Lung (tissue), 12 donors: Measurements from ENCODE around the gene ABCC5. TPM values are rescaled to one million over a fixed set of nuclear protein-coding genes. Genes with fewer than 3 reads are reported as not detected.
"Not testable (repeated sequence)": the region's sequence is repeated elsewhere in the genome, so short reads cannot be mapped to it uniquely, and the experiment has no call there.

Experiments used
- ATAC-seq: fragments of 200-7000 bp; cut with Tn5 transposase; one replicate; pipeline ENCODE4 v1.9.1; 2020; ENCODE audit warnings: moderate number of reproducible peaks; ENCODE audit not compliant: insufficient read depth, low FRiP score
- DNase-seq, 3 donors: peaks; one replicate each; pipeline ENCODE4 v3.0.0-alpha.2; 2013 to 2017
- H3K27ac ChIP-seq, 2 donors: one replicate each; pipeline ENCODE4 v1.5.1; 2013; ENCODE audit warnings: mild to moderate bottlenecking in 2 of 2, moderate library complexity in 2 of 2, control low read depth in 1 of 2, inconsistent platforms in 1 of 2, low read depth in 1 of 2, low read length in 1 of 2
- H3K27me3 ChIP-seq, 3 donors: one replicate each; pipeline ENCODE4 v1.5.1; 2013; ENCODE audit warnings: low read length in 2 of 3; ENCODE audit not compliant: control insufficient read depth in 3 of 3, insufficient read depth in 3 of 3
- H3K36me3 ChIP-seq, 4 donors: one replicate each; pipeline ENCODE4 v1.5.1; 2013; ENCODE audit warnings: low read length in 4 of 4, mild to moderate bottlenecking in 1 of 4, moderate library complexity in 1 of 4; ENCODE audit not compliant: control insufficient read depth in 4 of 4, insufficient read depth in 4 of 4
- H3K4me1 ChIP-seq, 5 donors: one replicate each; pipeline ENCODE4 v1.5.1; 2013; ENCODE audit warnings: low read length in 5 of 5, mild to moderate bottlenecking in 2 of 5, moderate library complexity in 1 of 5; ENCODE audit not compliant: control insufficient read depth in 5 of 5, insufficient read depth in 5 of 5
- H3K4me3 ChIP-seq: one replicate; pipeline ENCODE4 v1.5.1; 2013; ENCODE audit warnings: mild to moderate bottlenecking, control low read depth, moderate library complexity
- H3K9ac ChIP-seq, 2 donors: one replicate each; pipeline ENCODE4 v1.5.1; 2013; ENCODE audit warnings: low read length in 2 of 2, control low read depth in 1 of 2; ENCODE audit not compliant: insufficient read depth in 1 of 2
- H3K9me3 ChIP-seq, 4 donors: one replicate each; pipeline ENCODE4 v1.5.1; 2013; ENCODE audit warnings: low read length in 3 of 4, mild to moderate bottlenecking in 1 of 4, moderate library complexity in 1 of 4; ENCODE audit not compliant: control insufficient read depth in 4 of 4, insufficient read depth in 3 of 4
- WGBS, 2 donors: extraction: QIAGEN DNeasy Blood & Tissue Kit; methylation state at CpG; one replicate each; pipeline ENCODE4 v1.1.7; 2013; 5-methylcytosine and 5-hydroxymethylcytosine counted together
- polyA plus RNA-seq, 2 donors: library from polyadenylated mRNA; stranded (reverse); fragments of 200-250 nt; gene quantifications; one replicate each; pipeline ENCODE4 v1.2.1, GENCODE V29; 2013
- total RNA-seq, 2 donors: library from RNA; depleted of rRNA in 1 of 2; stranded (reverse); fragments of >200 nt in 1 of 2; gene quantifications; one replicate each; pipeline ENCODE4 v1.2.1, GENCODE V29; 2014 to 2021
- TF ChIP-seq, protein P1 (sequence below): IDR thresholded peaks from 2 replicates; pipeline ENCODE4 v1.5.1; 2012; ENCODE audit warnings: mild to moderate bottlenecking; ENCODE audit errors: control extremely low read depth, extremely low read depth
- donor health status: control.
- donor health status: control.
- donor health status: Bipolar disorder and iron deficiency.
- donor health status: healthy.
- donor health status: DM: yes; HTN: yes; CAD: no.

Gene ABCC5
- total and polyA plus RNA-seq, 4 donors, result 12.1 to 78.1 (median 21.0) TPM

DNA sequence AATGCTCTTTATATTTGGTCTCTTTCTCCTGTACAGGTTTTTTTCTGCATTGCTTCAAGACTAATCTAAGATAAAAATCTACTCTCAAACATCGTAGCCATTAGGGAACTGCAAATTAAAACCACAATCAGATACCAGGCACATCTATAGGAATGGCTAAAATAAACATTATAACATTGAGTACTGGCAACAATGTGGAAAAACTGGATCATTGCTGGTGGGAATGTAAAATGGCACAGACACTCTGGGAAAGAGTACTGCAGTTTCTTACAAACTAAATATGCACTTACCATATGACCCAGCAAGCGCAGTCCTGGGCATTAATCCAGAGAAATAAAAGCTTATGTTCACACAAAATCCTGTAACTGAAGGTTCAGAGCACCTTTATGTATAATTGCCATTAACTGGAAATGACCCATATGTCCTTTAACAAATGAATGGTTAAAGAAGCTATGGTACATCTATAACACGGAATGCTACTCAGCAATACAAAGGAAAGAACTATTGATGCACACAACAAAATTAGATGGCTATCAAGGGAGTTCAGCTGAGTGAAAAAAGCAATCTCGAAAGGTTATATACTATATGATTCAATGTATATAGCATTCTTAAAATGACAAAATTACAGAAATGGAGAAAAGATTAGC is 6.3 kb downstream of the ABCC5 start:
- peaks cover 0 to 17% (median 8%) of the 10 kb centered on the region in 5 donors for H3K4me1 ChIP-seq
- DNase-seq (peak in 2 of 3 donors; percentile 47 to 76), ATAC-seq (no peak)
- H3K27me3 ChIP-seq, result no peaks in the 10 kb centered on the region
- H3K9me3 ChIP-seq, result peaks cover 0 to 2% (median 0%) of the 10 kb centered on the region in 4 donors
- 52 to 85% methylated on average over 4 of the region's 4 CpGs for WGBS, 2 donors
- TF ChIP-seq, protein P1, sequence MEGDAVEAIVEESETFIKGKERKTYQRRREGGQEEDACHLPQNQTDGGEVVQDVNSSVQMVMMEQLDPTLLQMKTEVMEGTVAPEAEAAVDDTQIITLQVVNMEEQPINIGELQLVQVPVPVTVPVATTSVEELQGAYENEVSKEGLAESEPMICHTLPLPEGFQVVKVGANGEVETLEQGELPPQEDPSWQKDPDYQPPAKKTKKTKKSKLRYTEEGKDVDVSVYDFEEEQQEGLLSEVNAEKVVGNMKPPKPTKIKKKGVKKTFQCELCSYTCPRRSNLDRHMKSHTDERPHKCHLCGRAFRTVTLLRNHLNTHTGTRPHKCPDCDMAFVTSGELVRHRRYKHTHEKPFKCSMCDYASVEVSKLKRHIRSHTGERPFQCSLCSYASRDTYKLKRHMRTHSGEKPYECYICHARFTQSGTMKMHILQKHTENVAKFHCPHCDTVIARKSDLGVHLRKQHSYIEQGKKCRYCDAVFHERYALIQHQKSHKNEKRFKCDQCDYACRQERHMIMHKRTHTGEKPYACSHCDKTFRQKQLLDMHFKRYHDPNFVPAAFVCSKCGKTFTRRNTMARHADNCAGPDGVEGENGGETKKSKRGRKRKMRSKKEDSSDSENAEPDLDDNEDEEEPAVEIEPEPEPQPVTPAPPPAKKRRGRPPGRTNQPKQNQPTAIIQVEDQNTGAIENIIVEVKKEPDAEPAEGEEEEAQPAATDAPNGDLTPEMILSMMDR, result no peak
- H3K9ac ChIP-seq, result no peak overlapping the region
- no peak overlapping the region for H3K27ac ChIP-seq
- H3K4me3 ChIP-seq, result no peak overlapping the region
- H3K36me3 ChIP-seq, result peaks cover 4 to 15% (median 7%) of the 10 kb centered on the region in 4 donors

DNA sequence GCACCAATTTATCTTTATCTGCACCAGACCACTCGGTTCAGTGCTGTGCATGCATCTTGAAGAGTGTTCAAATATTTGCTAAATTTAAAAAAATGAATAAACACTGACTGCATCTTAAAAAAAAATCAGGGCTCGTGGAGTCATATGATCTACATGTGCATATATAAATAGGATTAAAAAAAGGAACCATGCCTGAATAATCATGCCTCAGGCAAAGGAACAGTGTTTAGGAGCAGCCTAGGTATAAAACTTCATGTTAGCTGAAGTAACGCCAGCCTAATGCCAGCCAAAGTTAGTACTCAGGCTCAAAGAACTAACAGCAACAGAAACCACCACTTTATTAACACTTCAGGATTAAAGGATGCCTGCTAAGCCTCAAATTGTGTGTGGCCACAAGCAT is 9.5 kb downstream of the ABCC5 start:
- Histone ChIP-seq H3K27ac (no peak overlapping the region), H3K4me3 (no peak overlapping the region), H3K9me3 (peaks cover 0 to 2% (median 0%) of the 10 kb centered on the region in 4 donors), H3K9ac (no peak overlapping the region), H3K4me1 (peaks cover 0 to 20% (median 2%) of the 10 kb centered on the region in 5 donors), H3K27me3 (no peaks in the 10 kb centered on the region), H3K36me3 (peaks cover 0 to 20% (median 6%) of the 10 kb centered on the region in 4 donors)
- ATAC-seq (no peak), DNase-seq (no peak)
- 42 to 72% methylated on average over 3 of the region's 3 CpGs for WGBS, 2 donors
- TF ChIP-seq, protein P1, result no peak

- not testable (repeated sequence) for H3K4me3 ChIP-seq, H3K9me3 ChIP-seq, DNase-seq, H3K27ac ChIP-seq, ATAC-seq, H3K27me3 ChIP-seq, H3K9ac ChIP-seq
- peaks cover 0 to 19% (median 2%) of the 10 kb centered on the region in 5 donors for H3K4me1 ChIP-seq
- 75% methylated on average over 11 of the region's 11 CpGs for WGBS, 2 donors
- H3K36me3 ChIP-seq, result peaks cover 2 to 15% (median 6%) of the 10 kb centered on the region in 4 donors
Observed at GRCh38 chr3:184007143-184007813, 10.4 kb downstream of the ABCC5 start.

DNA sequence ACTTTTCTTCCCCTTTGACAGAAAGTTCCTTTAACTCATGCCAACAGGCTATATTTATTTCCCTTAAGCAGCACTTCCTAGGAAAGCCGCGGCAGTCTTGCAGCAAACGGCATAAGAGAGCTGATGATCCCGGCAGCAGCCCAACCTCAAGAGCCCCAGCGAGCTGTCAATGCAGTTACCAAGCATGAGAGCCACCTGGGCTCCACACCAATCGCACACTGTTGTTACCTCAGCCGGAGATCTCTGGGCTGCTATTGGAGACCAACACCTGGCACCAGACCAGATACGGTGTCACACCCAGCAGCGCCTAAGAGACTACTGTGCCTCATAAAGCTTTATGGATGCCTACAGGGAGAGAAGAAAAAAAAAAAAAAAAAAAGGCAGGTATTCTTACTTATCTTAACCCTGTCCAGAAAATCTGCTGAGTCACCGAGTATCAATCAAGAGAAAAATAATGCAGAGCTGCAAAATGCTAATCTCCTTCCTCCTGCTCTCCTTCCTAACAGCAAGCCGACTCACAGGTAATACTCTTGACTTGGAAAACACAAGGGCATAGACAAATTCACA is 11.7 kb downstream of the ABCC5 start:
- Histone ChIP-seq H3K9ac (no peak overlapping the region), H3K36me3 (peaks cover 0 to 5% (median 3%) of the 10 kb centered on the region in 4 donors), H3K4me3 (peak overlapping the region; percentile 13), H3K27ac (peak overlapping the region in 1 of 2 donors; percentile 45), H3K9me3 (no peaks in the 10 kb centered on the region), H3K4me1 (peaks cover 0 to 17% (median 2%) of the 10 kb centered on the region in 5 donors), H3K27me3 (no peaks in the 10 kb centered on the region)
- DNase-seq, result peak; percentile 43 to 76 (median 59)
- WGBS, 2 donors, result 13 to 15% methylated on average over 11 of the region's 11 CpGs
- ATAC-seq, result peak; percentile 83
- TF ChIP-seq, protein P1, result no peak
